ENCODE measurements around the gene SLCO3A1.
A peak's percentile ranks its signal among the peaks of the same experiment; 100 is the strongest.

Gene SLCO3A1

GRCh38 chr15:91968610-91969009 is 115.1 kb downstream of the SLCO3A1 start:
- TF ChIP-seq, protein P1, sequence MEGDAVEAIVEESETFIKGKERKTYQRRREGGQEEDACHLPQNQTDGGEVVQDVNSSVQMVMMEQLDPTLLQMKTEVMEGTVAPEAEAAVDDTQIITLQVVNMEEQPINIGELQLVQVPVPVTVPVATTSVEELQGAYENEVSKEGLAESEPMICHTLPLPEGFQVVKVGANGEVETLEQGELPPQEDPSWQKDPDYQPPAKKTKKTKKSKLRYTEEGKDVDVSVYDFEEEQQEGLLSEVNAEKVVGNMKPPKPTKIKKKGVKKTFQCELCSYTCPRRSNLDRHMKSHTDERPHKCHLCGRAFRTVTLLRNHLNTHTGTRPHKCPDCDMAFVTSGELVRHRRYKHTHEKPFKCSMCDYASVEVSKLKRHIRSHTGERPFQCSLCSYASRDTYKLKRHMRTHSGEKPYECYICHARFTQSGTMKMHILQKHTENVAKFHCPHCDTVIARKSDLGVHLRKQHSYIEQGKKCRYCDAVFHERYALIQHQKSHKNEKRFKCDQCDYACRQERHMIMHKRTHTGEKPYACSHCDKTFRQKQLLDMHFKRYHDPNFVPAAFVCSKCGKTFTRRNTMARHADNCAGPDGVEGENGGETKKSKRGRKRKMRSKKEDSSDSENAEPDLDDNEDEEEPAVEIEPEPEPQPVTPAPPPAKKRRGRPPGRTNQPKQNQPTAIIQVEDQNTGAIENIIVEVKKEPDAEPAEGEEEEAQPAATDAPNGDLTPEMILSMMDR (conservative IDR thresholded peaks at IDR 0.05; ENCODE audit: control insufficient read depth, insufficient read depth, low read depth, low read length), result no peak
- no peak overlapping the region for H3K4me3 ChIP-seq (ENCODE audit: control insufficient read depth, low read depth, low read length)

GRCh38 chr15:91970142-91970541 is 116.6 kb downstream of the SLCO3A1 start:
- TF ChIP-seq, protein P1 (conservative IDR thresholded peaks at IDR 0.05; ENCODE audit: control insufficient read depth, insufficient read depth, low read depth, low read length), result no peak
- H3K4me3 ChIP-seq (ENCODE audit: control insufficient read depth, low read depth, low read length), result no peak overlapping the region
- DNase-seq (ENCODE audit: low read depth), result peak; percentile 64

More at GRCh38 chr15:91968610-91969009, 115.1 kb downstream of the SLCO3A1 start:
- DNase-seq (ENCODE audit: low read depth), result no peak

- DNase-seq (ENCODE audit: low read depth), result no peak
- H3K4me3 ChIP-seq (ENCODE audit: control insufficient read depth, low read depth, low read length), result no peak overlapping the region
- TF ChIP-seq, protein P1 (conservative IDR thresholded peaks at IDR 0.05; ENCODE audit: control insufficient read depth, insufficient read depth, low read depth, low read length), result no peak
These were observed 120.0 kb downstream of the SLCO3A1 start for GRCh38 chr15:91973481-91973880.

DNA sequence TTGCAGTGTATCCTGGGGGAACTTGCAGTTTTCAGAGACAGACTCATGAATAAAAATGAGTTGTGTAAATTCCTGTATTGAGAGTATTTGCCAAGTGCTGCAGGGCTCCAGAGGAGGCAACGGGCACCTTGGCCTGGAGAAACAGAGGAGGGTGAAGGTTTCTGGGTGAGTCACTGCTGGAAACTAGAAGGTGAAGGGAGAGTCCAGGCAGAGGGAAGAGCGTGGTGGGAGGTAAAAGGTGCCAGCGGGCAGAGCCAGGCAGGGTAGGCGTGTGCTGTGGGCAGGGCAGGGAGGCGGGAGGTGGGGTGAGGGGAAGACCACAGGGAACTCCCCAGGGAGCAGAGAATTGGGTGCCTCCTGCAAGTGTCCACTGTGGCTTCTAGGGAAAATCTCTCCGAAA is 120.8 kb downstream of the SLCO3A1 start:
- no peak for DNase-seq (ENCODE audit: low read depth)
- no peak overlapping the region for H3K4me3 ChIP-seq (ENCODE audit: control insufficient read depth, low read depth, low read length)
- TF ChIP-seq, protein P1 (conservative IDR thresholded peaks at IDR 0.05; ENCODE audit: control insufficient read depth, insufficient read depth, low read depth, low read length), result no peak

DNA sequence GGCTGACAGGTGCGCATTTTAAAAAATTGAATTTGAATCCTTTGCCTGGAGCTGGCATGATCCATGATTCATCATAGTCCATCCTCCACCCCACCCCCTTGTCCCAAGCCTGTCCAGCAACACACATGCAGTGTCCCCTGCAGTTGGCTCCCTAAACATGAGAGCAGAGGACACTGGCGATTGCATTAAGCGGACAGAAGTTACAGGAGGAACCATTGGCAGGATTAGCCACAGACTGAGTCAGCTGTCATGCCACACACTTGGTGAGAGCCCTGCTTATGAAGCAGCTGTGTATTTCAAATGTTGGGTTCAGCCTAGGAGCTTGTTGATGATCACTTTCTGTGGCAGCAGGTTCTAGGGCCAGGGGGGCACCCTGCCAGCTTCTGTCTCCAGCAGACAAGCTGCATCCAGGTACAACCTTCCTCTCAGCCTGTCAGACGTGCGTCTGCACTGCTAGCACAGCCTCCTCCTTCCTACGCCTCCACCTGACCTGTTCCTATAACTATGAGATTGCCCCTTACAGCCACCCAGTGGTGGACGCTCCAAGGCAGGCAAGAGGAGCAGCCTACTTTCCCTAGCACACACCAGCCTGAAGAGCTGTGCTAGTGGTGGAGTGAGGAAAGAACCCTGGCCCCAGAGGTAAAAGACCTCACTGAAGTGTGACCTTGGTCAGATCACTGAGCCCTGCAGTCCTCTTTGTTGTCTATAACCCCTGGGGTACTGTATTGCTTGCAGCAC is 121.9 kb downstream of the SLCO3A1 start:
- DNase-seq (ENCODE audit: low read depth), result no peak
- TF ChIP-seq, protein P1 (conservative IDR thresholded peaks at IDR 0.05; ENCODE audit: control insufficient read depth, insufficient read depth, low read depth, low read length), result no peak
- H3K4me3 ChIP-seq (ENCODE audit: control insufficient read depth, low read depth, low read length), result no peak overlapping the region

GRCh38 chr15:91976966-91977365 is 123.5 kb downstream of the SLCO3A1 start:
- no peak overlapping the region for H3K4me3 ChIP-seq (ENCODE audit: control insufficient read depth, low read depth, low read length)
- TF ChIP-seq, protein P1 (conservative IDR thresholded peaks at IDR 0.05; ENCODE audit: control insufficient read depth, insufficient read depth, low read depth, low read length), result no peak
- no peak for DNase-seq (ENCODE audit: low read depth)

Measured in fibroblast of mammary gland (primary cell).